ENCODE data around the gene UGT1A8. TPM values are rescaled to one million over a fixed set of nuclear protein-coding genes. Genes with fewer than 3 reads are reported as not detected.

UGT1A8 gene
- total RNA-seq, 1 experiment from 2014 or later: 0.17 TPM

DNA sequence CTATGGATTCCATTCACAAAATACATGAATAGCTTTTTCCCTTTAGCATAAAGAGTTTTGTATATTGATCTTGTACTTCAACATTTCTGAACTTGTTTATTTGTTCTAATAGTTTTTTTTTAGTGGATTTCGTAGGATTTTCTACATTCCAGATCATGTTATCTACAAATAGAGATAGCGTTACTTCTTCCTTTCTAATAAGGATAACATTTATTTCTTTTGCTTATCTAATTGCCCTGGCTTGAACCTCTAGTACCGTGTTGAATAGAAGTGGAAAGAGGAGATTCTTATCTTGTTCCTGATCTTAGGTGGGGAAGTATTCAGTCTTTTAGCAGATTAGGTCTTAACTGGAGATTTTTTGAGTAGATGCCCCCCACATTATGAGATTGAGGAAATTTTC, 84.8 kb downstream of the UGT1A8 start:
- no peaks in the 10 kb centered on the region for H3K9me3 ChIP-seq (ENCODE audit: insufficient read depth, low read depth)
- H3K4me1 ChIP-seq (replicated peaks; ENCODE audit: insufficient read depth): peaks cover 100% of the 10 kb centered on the region
- ChIA-PET CTCF (interaction anchor here (0.6 kb wide), 1 partner anchor 358 kb away, joined by 4 read pairs; no protein-coding TSS in a partner anchor), POLR2A (ENCODE audit: unreplicated experiment) (interaction anchor here (0.5 to 1.4 kb wide), 3 partner anchors 10 to 280 kb away, joined by 3 to 16 read pairs (median 3); partner anchors contain the start of gene UGT1A6)
- H3F3A ChIP-seq (ENCODE audit: insufficient read depth, low read depth): peaks cover 93% of the 10 kb centered on the region
- H3K79me2 ChIP-seq (ENCODE audit: low read depth): peaks cover 96% of the 10 kb centered on the region
- H4K20me1 ChIP-seq (ENCODE audit: insufficient read depth): 0 out of 2 replicates have a peak, but pooled peaks cover under 1% of the 10 kb centered on the region
- DNase-seq: no peak
- no peak for TF ChIP-seq EZH2 (IDR thresholded peaks at IDR 0.05; ENCODE audit: low read depth)
- TF ChIP-seq, protein P1, sequence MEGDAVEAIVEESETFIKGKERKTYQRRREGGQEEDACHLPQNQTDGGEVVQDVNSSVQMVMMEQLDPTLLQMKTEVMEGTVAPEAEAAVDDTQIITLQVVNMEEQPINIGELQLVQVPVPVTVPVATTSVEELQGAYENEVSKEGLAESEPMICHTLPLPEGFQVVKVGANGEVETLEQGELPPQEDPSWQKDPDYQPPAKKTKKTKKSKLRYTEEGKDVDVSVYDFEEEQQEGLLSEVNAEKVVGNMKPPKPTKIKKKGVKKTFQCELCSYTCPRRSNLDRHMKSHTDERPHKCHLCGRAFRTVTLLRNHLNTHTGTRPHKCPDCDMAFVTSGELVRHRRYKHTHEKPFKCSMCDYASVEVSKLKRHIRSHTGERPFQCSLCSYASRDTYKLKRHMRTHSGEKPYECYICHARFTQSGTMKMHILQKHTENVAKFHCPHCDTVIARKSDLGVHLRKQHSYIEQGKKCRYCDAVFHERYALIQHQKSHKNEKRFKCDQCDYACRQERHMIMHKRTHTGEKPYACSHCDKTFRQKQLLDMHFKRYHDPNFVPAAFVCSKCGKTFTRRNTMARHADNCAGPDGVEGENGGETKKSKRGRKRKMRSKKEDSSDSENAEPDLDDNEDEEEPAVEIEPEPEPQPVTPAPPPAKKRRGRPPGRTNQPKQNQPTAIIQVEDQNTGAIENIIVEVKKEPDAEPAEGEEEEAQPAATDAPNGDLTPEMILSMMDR (conservative IDR thresholded peaks at IDR 0.05): no peak
- H3K9me2 ChIP-seq (ENCODE audit: insufficient read depth): no peaks in the 10 kb centered on the region
- intact Hi-C loops (cut with micrococcal nuclease; ENCODE audit: unreplicated experiment): loop anchor here (10.0 kb wide), 1 partner anchor 1283 kb away; no protein-coding TSS in a partner anchor
- H3K27ac ChIP-seq: peak overlapping the region; percentile 97
- H3K4me2 ChIP-seq: peak overlapping the region; percentile 63
- H3K27me3 ChIP-seq (ENCODE audit: insufficient read depth, low read depth): no peaks in the 10 kb centered on the region
- peaks cover 79% of the 10 kb centered on the region for H3K36me3 ChIP-seq (ENCODE audit: low read depth)
- no TSS peak for BruUV-seq (replicated peaks)
- no peak overlapping the region for H2AFZ ChIP-seq
- H3K4me3 ChIP-seq: 0 out of 2 replicates have a peak overlapping the region, but pooled peaks have one; percentile 5

DNA sequence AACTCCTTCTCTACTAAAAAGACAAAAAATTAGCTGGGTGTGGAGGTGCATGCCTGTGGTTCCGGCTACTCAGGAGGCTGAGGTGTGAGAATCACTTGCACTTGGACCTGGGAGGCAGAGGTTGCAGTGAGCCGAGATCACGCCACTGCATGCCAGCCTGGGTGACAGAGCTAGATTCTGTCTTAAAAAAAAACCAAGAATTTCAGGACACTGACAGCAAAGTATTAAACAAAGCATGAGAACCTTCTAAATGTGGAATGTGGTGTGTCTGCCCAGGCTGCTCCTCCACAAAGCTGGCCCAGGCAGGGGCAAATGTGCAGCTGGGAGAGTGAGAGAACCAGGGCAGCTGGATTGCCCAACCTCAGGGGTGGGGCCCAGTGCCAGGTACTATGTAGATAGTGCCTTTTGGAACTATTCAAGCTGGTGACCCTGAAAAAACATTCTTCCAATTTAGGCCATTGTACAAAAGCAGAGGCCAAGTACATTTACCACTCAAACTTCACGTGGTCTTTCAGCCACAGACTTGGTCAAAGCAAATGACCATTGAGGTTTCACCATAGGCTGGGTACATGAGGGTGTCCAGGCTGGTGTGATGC, 88.6 kb downstream of the UGT1A8 start:
- H3K4me2 ChIP-seq: peak overlapping the region; percentile 63

DNA sequence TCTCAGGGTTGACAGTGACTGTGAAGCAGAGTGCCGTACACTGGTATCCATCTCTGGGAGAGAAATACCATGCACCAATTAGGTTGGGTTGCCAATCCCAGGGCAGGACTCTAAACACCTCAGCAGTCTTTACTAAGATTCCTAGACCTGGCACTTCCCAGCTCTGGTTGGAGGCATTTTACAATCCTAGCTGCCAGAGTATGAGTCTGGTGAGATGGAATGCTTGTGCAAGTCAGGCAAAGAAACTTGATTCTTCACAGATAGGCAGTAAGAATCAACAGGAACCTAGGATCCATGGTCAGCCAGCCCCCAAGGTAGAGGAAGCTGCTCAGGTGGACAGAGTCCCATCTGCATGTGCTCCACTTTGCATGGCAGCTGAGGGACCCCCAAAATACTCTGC, 89.3 kb downstream of the UGT1A8 start:
- Histone ChIP-seq H2AFZ (no peak overlapping the region), H3K79me2 (ENCODE audit: low read depth) (peaks cover 100% of the 10 kb centered on the region), H3K9me3 (ENCODE audit: insufficient read depth, low read depth) (no peaks in the 10 kb centered on the region), H3K4me2 (peak overlapping the region; percentile 63), H3K36me3 (ENCODE audit: low read depth) (peaks cover 90% of the 10 kb centered on the region), H3K27me3 (ENCODE audit: insufficient read depth, low read depth) (no peaks in the 10 kb centered on the region), H3K4me3 (no peak overlapping the region), H3K4me1 (replicated peaks; ENCODE audit: insufficient read depth) (peaks cover 97% of the 10 kb centered on the region), H3K9me2 (ENCODE audit: insufficient read depth) (no peaks in the 10 kb centered on the region), H3K27ac (peak overlapping the region; percentile 95), H4K20me1 (ENCODE audit: insufficient read depth) (peaks cover 10% of the 10 kb centered on the region; the same call in 1 of the 2 replicates), H3F3A (ENCODE audit: insufficient read depth, low read depth) (peaks cover 93% of the 10 kb centered on the region)
- ChIA-PET CTCF (no interaction called here), POLR2A (ENCODE audit: unreplicated experiment) (interaction anchor here (0.6 to 1.6 kb wide), 8 partner anchors 8 to 239 kb away, joined by 3 to 53 read pairs (median 8); no protein-coding TSS in a partner anchor)
- TF ChIP-seq, protein P1 (conservative IDR thresholded peaks at IDR 0.05): no peak
- no peak for TF ChIP-seq EZH2 (IDR thresholded peaks at IDR 0.05; ENCODE audit: low read depth)
- peak; percentile 69 to 89 for DNase-seq
- intact Hi-C loops (cut with micrococcal nuclease; ENCODE audit: unreplicated experiment): loop anchor here (1.0 to 10.0 kb wide), 7 partner anchors 15 to 1278 kb away; partner anchors contain the start of gene DGKD
- no TSS peak for BruUV-seq (replicated peaks)

More for the DNA sequence above, 88.6 kb downstream of the UGT1A8 start:
- Histone ChIP-seq H3F3A (ENCODE audit: insufficient read depth, low read depth) (peaks cover 93% of the 10 kb centered on the region), H3K79me2 (ENCODE audit: low read depth) (peaks cover 100% of the 10 kb centered on the region), H3K27me3 (ENCODE audit: insufficient read depth, low read depth) (no peaks in the 10 kb centered on the region), H4K20me1 (ENCODE audit: insufficient read depth) (peaks cover 8% of the 10 kb centered on the region; the same call in 1 of the 2 replicates), H3K27ac (peak overlapping the region; percentile 95), H3K36me3 (ENCODE audit: low read depth) (peaks cover 89% of the 10 kb centered on the region), H3K4me1 (replicated peaks; ENCODE audit: insufficient read depth) (peaks cover 97% of the 10 kb centered on the region), H2AFZ (no peak overlapping the region), H3K9me3 (ENCODE audit: insufficient read depth, low read depth) (no peaks in the 10 kb centered on the region), H3K4me3 (peak overlapping the region; percentile 15; the same call in 1 of the 2 replicates), H3K9me2 (ENCODE audit: insufficient read depth) (no peaks in the 10 kb centered on the region)
- ChIA-PET CTCF (interaction anchor here (0.6 to 1.0 kb wide), 2 partner anchors 127 to 257 kb away, joined by 3 to 5 read pairs; no protein-coding TSS in a partner anchor), POLR2A (ENCODE audit: unreplicated experiment) (interaction anchor here (0.5 to 1.6 kb wide), 12 partner anchors 8 to 292 kb away, joined by 3 to 53 read pairs (median 8); partner anchors contain the start of gene UGT1A6)
- DNase-seq: peak; percentile 97
- TF ChIP-seq EZH2 (IDR thresholded peaks at IDR 0.05; ENCODE audit: low read depth): no peak
- TF ChIP-seq, protein P1 (conservative IDR thresholded peaks at IDR 0.05): no peak
- intact Hi-C loops (cut with micrococcal nuclease; ENCODE audit: unreplicated experiment): loop anchor here (1.0 to 10.0 kb wide), 7 partner anchors 15 to 1279 kb away; partner anchors contain the start of gene DGKD
- no TSS peak for BruUV-seq (replicated peaks)
